Measurements from ENCODE around the gene OR2A2.

Gene OR2A2

DNA sequence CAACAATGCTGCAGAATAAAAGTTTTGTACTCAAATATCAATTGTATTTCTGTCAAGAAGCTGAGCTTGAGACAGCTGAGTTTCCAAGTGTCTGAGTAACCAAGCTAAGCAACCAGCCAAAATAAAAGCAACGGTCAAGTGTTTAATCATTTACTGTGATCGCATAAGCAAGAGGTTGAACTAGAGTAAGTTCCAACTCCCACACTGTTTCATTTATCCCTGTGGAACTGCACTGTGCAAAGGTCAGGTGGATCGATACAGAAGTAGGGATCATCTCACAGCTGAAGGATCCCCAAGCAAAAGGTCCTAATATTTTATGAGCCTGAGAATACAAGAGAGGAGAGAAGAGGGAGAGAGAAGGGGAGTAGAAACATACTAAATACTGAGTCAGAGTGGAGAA, 35.0 kb downstream of the OR2A2 start:
- no peak for DNase-seq

- DNase-seq = no peak
Measured at GRCh38 chr7:144148224-144148827, 38.9 kb downstream of the OR2A2 start.

DNA sequence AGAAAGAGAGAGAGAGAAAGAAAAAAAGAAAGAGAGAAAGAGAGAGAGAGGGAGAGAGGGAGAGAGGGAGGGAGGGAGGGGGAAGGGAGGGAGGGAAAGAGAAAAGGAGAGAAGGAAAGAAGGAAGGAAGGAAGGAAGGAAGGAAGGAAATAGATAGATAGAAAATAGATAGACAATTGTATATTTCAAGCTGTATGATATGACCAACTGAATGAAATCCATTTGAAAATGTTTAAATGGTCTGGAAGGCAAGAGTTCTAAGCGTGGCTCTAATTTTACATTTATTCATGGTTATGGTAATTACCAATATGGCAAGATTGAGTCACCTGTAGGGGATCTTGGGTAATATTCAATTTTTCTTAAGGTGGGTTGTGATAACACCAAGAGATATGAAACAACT, 49.5 kb downstream of the OR2A2 start:
- DNase-seq = no peak

Measured in stimulated activated CD8-positive, alpha-beta memory T cell treated with anti-CD3 and anti-CD28 coated beads, Interleukin-4, amount 100 ng/mL, for 48 hours (primary cell).